ENCODE data around the gene EMP3.

EMP3 gene

DNA sequence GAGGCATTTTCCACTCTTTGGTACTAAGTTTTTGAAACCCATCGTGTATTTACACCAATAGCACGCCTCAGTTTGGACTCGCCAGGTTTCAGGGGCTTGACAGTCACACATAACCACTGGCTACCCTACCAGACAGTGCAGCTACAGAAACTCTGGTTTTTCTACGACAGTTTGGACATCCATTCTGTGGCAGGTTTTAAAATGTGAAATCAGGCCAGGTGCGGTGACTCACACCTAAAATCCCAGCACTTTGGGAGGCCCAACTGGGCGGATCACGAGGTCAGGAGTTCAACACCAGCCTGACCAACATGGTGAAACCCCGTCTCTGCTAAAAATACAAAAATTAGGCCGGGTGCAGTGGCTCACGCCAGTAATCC lies 52.8 kb downstream of the EMP3 start:
- Histone ChIP-seq H2BK5ac (ENCODE audit: low read depth, low read length, poor library complexity) (no peak overlapping the region), H3K27ac (ENCODE audit: low read depth, low read length) (no peak overlapping the region), H3K4me3 (ENCODE audit: low read depth, low read length) (no peak overlapping the region), H3K36me3 (ENCODE audit: control insufficient read depth in 1 of 2, insufficient read depth in 2 of 2, low read length in 2 of 2) (peaks cover 17 to 25% of the 10 kb centered on the region in 2 experiments), H2AK5ac (ENCODE audit: low read length) (no peak overlapping the region), H4K91ac (ENCODE audit: low read depth, low read length) (no peak overlapping the region), H3K4me1 (ENCODE audit: control insufficient read depth in 1 of 2, insufficient read depth in 2 of 2, low read length in 2 of 2) (no peaks in the 10 kb centered on the region), H3K27me3 (ENCODE audit: insufficient read depth, low read length) (no peaks in the 10 kb centered on the region), H3K18ac (ENCODE audit: low read length) (no peak overlapping the region), H3K79me1 (ENCODE audit: low read length) (no peaks in the 10 kb centered on the region), H3K79me2 (ENCODE audit: control insufficient read depth, insufficient read depth, low read length, poor library complexity) (no peaks in the 10 kb centered on the region), H2BK12ac (ENCODE audit: low read length) (no peak overlapping the region), H2AFZ (ENCODE audit: insufficient read depth, low read length, poor library complexity) (no peak overlapping the region), H3K9me3 (ENCODE audit: insufficient read depth, low read depth, low read length) (no peaks in the 10 kb centered on the region), H4K12ac (ENCODE audit: low read depth, low read length) (no peak overlapping the region), H3K23ac (ENCODE audit: low read length) (no peak overlapping the region), H3K9ac (ENCODE audit: low read length) (no peak overlapping the region), H3K4ac (ENCODE audit: low read depth, low read length) (no peak overlapping the region), H3K4me2 (ENCODE audit: low read length) (no peak overlapping the region), H4K8ac (ENCODE audit: low read depth, low read length) (no peak overlapping the region), H2BK120ac (ENCODE audit: insufficient read depth, low read length, poor library complexity) (no peak overlapping the region), H3K14ac (ENCODE audit: low read length) (no peak overlapping the region)
- no CpG with 5 or more reads among the region's 10 CpGs for WGBS (ENCODE audit: extremely low coverage, insufficient coverage, insufficient read length)
- no peak for DNase-seq

- H2BK5ac ChIP-seq (ENCODE audit: low read depth, low read length, poor library complexity) = no peak overlapping the region
Observed at GRCh38 chr19:48379058-48379457, 53.7 kb downstream of the EMP3 start.

More at GRCh38 chr19:48379058-48379457, 53.7 kb downstream of the EMP3 start:
- Histone ChIP-seq H3K9ac (ENCODE audit: low read length) (no peak overlapping the region), H3K27ac (ENCODE audit: low read depth, low read length) (no peak overlapping the region), H3K79me1 (ENCODE audit: low read length) (no peaks in the 10 kb centered on the region), H4K8ac (ENCODE audit: low read depth, low read length) (no peak overlapping the region), H3K36me3 (ENCODE audit: control insufficient read depth in 1 of 2, insufficient read depth in 2 of 2, low read length in 2 of 2) (peaks cover 24 to 34% of the 10 kb centered on the region in 2 experiments), H3K18ac (ENCODE audit: low read length) (no peak overlapping the region), H2BK120ac (ENCODE audit: insufficient read depth, low read length, poor library complexity) (no peak overlapping the region), H3K4me3 (ENCODE audit: low read depth, low read length) (no peak overlapping the region), H3K14ac (ENCODE audit: low read length) (no peak overlapping the region), H3K4me1 (ENCODE audit: control insufficient read depth in 1 of 2, insufficient read depth in 2 of 2, low read length in 2 of 2) (no peaks in the 10 kb centered on the region), H4K91ac (ENCODE audit: low read depth, low read length) (no peak overlapping the region), H2AFZ (ENCODE audit: insufficient read depth, low read length, poor library complexity) (no peak overlapping the region), H2BK12ac (ENCODE audit: low read length) (no peak overlapping the region), H3K23ac (ENCODE audit: low read length) (no peak overlapping the region), H2AK5ac (ENCODE audit: low read length) (no peak overlapping the region), H3K27me3 (ENCODE audit: insufficient read depth, low read length) (no peaks in the 10 kb centered on the region), H3K9me3 (ENCODE audit: insufficient read depth, low read depth, low read length) (no peaks in the 10 kb centered on the region), H3K4me2 (ENCODE audit: low read length) (no peak overlapping the region), H3K4ac (ENCODE audit: low read depth, low read length) (no peak overlapping the region), H3K79me2 (ENCODE audit: control insufficient read depth, insufficient read depth, low read length, poor library complexity) (no peaks in the 10 kb centered on the region), H4K12ac (ENCODE audit: low read depth, low read length) (no peak overlapping the region)
- WGBS (ENCODE audit: extremely low coverage, insufficient coverage, insufficient read length) = no CpG with 5 or more reads among the region's 5 CpGs
- DNase-seq = no peak

Measured in trophoblast cell (in vitro differentiated cells and primary cell).